Frontal cortex (tissue), 4 donors: ENCODE results near the gene AP1S2. TPM values are rescaled to one million over a fixed set of nuclear protein-coding genes. Genes with fewer than 3 reads are reported as not detected.
"Not testable (repeated sequence)": the region's sequence is repeated elsewhere in the genome, so short reads cannot be mapped to it uniquely, and the experiment has no call there.

Experiments
- DNase-seq, 2 donors: peaks; one replicate each; pipeline ENCODE4 v3.0.0; 2012; ENCODE audit warnings: low spot score in 2 of 2
- FAIRE-seq: peaks from 2 replicates; lab custom pipeline; 2012; peaks lifted over from hg19 to GRCh38; lab: Jason Lieb, UNC
- total RNA-seq: library from RNA; depleted of rRNA; stranded (reverse); fragments of >200 nt; gene quantifications from one replicate; pipeline ENCODE4 v1.2.3, GENCODE V29; 2014
- donor health status: control.
- donor health status: control.
- donor health status: control.

Gene AP1S2
- 185 TPM for total RNA-seq

- DNase-seq (peak; percentile 81 to 94), FAIRE-seq (no peak)
Observed at GRCh38 chrX:15854712-15855567, at the start of gene AP1S2. TSS of gene AP1S2 (minus strand) at chrX:15854813. CDS start at chrX:15852524, 2,289 bp downstream.

- FAIRE-seq: no peak
- DNase-seq: no peak
Observed at GRCh38 chrX:15903186-15903681, 48.6 kb upstream of the AP1S2 start.

GRCh38 chrX:15895334-15895733 lies 40.7 kb upstream of the AP1S2 start:
- FAIRE-seq (no peak), DNase-seq (no peak)

- DNase-seq: no peak
- no peak for FAIRE-seq
Observed at GRCh38 chrX:15894724-15895123, 40.1 kb upstream of the AP1S2 start.

GRCh38 chrX:15890463-15890862 lies 35.9 kb upstream of the AP1S2 start:
- FAIRE-seq (no peak), DNase-seq (no peak)

GRCh38 chrX:15888062-15888461 lies 33.4 kb upstream of the AP1S2 start:
- DNase-seq (no peak), FAIRE-seq (no peak)

- DNase-seq (no peak), FAIRE-seq (no peak)
Observed at GRCh38 chrX:15883540-15883863, 28.9 kb upstream of the AP1S2 start.

GRCh38 chrX:15882704-15883539 lies 28.3 kb upstream of the AP1S2 start:
- FAIRE-seq (no peak), DNase-seq (no peak)

- no peak for DNase-seq
- FAIRE-seq: no peak
Observed at GRCh38 chrX:15881381-15881897, 26.8 kb upstream of the AP1S2 start.

- FAIRE-seq, DNase-seq: not testable (repeated sequence)
Observed at GRCh38 chrX:15877914-15878313, 23.3 kb upstream of the AP1S2 start.

GRCh38 chrX:15877380-15877779 lies 22.8 kb upstream of the AP1S2 start:
- FAIRE-seq (no peak), DNase-seq (no peak)

GRCh38 chrX:15874672-15875071 lies 20.1 kb upstream of the AP1S2 start:
- no peak for FAIRE-seq
- DNase-seq: no peak

- DNase-seq: no peak
- FAIRE-seq: no peak
Observed at GRCh38 chrX:15873566-15873965, 19.0 kb upstream of the AP1S2 start.

GRCh38 chrX:15870310-15870709 lies 15.7 kb upstream of the AP1S2 start:
- DNase-seq (no peak), FAIRE-seq (no peak)

- FAIRE-seq (no peak), DNase-seq (no peak)
Observed at GRCh38 chrX:15869695-15870094, 15.1 kb upstream of the AP1S2 start.

GRCh38 chrX:15866147-15866546 lies 11.5 kb upstream of the AP1S2 start:
- no peak for DNase-seq
- no peak for FAIRE-seq

GRCh38 chrX:15864629-15865028 lies 10.0 kb upstream of the AP1S2 start:
- FAIRE-seq (no peak), DNase-seq (no peak)

GRCh38 chrX:15864023-15864422 lies 9.4 kb upstream of the AP1S2 start:
- DNase-seq: no peak

GRCh38 chrX:15860921-15861320 lies 6.3 kb upstream of the AP1S2 start:
- FAIRE-seq (no peak), DNase-seq (no peak)

More at GRCh38 chrX:15864023-15864422, 9.4 kb upstream of the AP1S2 start:
- no peak for FAIRE-seq

GRCh38 chrX:15858051-15858450 lies 3.4 kb upstream of the AP1S2 start:
- FAIRE-seq: no peak
- DNase-seq: no peak

- FAIRE-seq (no peak), DNase-seq (no peak)
Observed at GRCh38 chrX:15856636-15857035, 2.0 kb upstream of the AP1S2 start.
